ENCODE data around the gene SAP130.

Gene SAP130

GRCh38 chr2:128017561-128017960, 10.3 kb downstream of the SAP130 start:
- Histone ChIP-seq H3K9me3 (ENCODE audit: insufficient read depth, low read length, severe bottlenecking) (no peaks in the 10 kb centered on the region), H3K36me3 (ENCODE audit: insufficient read depth, low read length) (peaks cover 81% of the 10 kb centered on the region), H3K4me2 (ENCODE audit: insufficient read depth, low read length) (no peak overlapping the region), H3K27ac (ENCODE audit: low read length) (no peak overlapping the region), H3K9ac (ENCODE audit: low read depth, low read length) (no peak overlapping the region), H2AFZ (ENCODE audit: low read depth, low read length) (no peak overlapping the region), H4K20me1 (ENCODE audit: insufficient read depth, low read length) (peaks cover 12% of the 10 kb centered on the region; the same call in 1 of the 2 replicates), H3K27me3 (ENCODE audit: insufficient read depth, low read length, poor library complexity) (no peaks in the 10 kb centered on the region), H3K4me1 (ENCODE audit: insufficient read depth, low read length) (no peaks in the 10 kb centered on the region), H3K79me2 (ENCODE audit: insufficient read depth, low read length) (peaks cover 40% of the 10 kb centered on the region), H3K4me3 (ENCODE audit: low read depth in 1 of 2, low read length in 2 of 2) (no peak overlapping the region)
- no peak for DNase-seq
- no peak for ATAC-seq (ENCODE audit: insufficient read depth, low read depth)
- TF ChIP-seq, protein P1, sequence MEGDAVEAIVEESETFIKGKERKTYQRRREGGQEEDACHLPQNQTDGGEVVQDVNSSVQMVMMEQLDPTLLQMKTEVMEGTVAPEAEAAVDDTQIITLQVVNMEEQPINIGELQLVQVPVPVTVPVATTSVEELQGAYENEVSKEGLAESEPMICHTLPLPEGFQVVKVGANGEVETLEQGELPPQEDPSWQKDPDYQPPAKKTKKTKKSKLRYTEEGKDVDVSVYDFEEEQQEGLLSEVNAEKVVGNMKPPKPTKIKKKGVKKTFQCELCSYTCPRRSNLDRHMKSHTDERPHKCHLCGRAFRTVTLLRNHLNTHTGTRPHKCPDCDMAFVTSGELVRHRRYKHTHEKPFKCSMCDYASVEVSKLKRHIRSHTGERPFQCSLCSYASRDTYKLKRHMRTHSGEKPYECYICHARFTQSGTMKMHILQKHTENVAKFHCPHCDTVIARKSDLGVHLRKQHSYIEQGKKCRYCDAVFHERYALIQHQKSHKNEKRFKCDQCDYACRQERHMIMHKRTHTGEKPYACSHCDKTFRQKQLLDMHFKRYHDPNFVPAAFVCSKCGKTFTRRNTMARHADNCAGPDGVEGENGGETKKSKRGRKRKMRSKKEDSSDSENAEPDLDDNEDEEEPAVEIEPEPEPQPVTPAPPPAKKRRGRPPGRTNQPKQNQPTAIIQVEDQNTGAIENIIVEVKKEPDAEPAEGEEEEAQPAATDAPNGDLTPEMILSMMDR (IDR thresholded peaks at IDR 0.05; ENCODE audit: borderline replicate concordance, extremely low read depth, low read length, poor library complexity, severe bottlenecking) = no peak
- no peak for TF ChIP-seq EZH2 (IDR thresholded peaks at IDR 0.05; ENCODE audit: borderline replicate concordance, low read depth, low read length, severe bottlenecking)

GRCh38 chr2:128016620-128017019, 11.2 kb downstream of the SAP130 start:
- TF ChIP-seq, protein P1 (IDR thresholded peaks at IDR 0.05; ENCODE audit: borderline replicate concordance, extremely low read depth, low read length, poor library complexity, severe bottlenecking) = no peak
- no peak for TF ChIP-seq EZH2 (IDR thresholded peaks at IDR 0.05; ENCODE audit: borderline replicate concordance, low read depth, low read length, severe bottlenecking)
- peaks cover 82% of the 10 kb centered on the region for H3K36me3 ChIP-seq (ENCODE audit: insufficient read depth, low read length)
- no peak overlapping the region for H3K9ac ChIP-seq (ENCODE audit: low read depth, low read length)
- H2AFZ ChIP-seq (ENCODE audit: low read depth, low read length) = no peak overlapping the region
- H4K20me1 ChIP-seq (ENCODE audit: insufficient read depth, low read length) = peaks cover 12% of the 10 kb centered on the region; the same call in 1 of the 2 replicates
- H3K4me2 ChIP-seq (ENCODE audit: insufficient read depth, low read length) = no peak overlapping the region
- H3K27me3 ChIP-seq (ENCODE audit: insufficient read depth, low read length, poor library complexity) = no peaks in the 10 kb centered on the region
- no peaks in the 10 kb centered on the region for H3K4me1 ChIP-seq (ENCODE audit: insufficient read depth, low read length)
- H3K9me3 ChIP-seq (ENCODE audit: insufficient read depth, low read length, severe bottlenecking) = no peaks in the 10 kb centered on the region
- no peak for ATAC-seq (ENCODE audit: insufficient read depth, low read depth)
- peaks cover 31% of the 10 kb centered on the region for H3K79me2 ChIP-seq (ENCODE audit: insufficient read depth, low read length)
- no peak overlapping the region for H3K4me3 ChIP-seq (ENCODE audit: low read depth in 1 of 2, low read length in 2 of 2)
- no peak overlapping the region for H3K27ac ChIP-seq (ENCODE audit: low read length)
- no peak for DNase-seq

DNA sequence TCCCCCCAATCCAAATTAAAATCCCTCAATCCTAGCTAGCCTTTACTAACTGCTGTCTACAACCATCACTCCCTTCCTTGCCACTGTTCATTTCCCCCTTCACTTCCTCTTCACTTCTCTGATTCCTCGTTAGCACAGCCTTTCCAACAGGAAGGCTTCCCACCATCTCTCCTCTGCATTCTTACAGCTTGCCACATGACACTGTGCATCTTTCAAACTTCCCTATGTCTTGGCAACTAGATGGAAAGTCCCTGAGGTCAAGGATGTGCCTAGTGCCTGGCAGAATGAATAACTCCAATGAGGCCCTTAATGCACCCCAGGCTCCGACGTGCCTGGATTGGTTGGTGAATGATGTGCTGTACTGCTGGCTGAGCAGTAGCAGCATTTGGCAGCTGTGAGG, 15.2 kb downstream of the SAP130 start:
- Histone ChIP-seq H2AFZ (ENCODE audit: low read depth, low read length) (no peak overlapping the region), H3K27me3 (ENCODE audit: insufficient read depth, low read length, poor library complexity) (no peaks in the 10 kb centered on the region), H3K9ac (ENCODE audit: low read depth, low read length) (no peak overlapping the region), H3K9me3 (ENCODE audit: insufficient read depth, low read length, severe bottlenecking) (no peaks in the 10 kb centered on the region), H3K79me2 (ENCODE audit: insufficient read depth, low read length) (peaks cover 3% of the 10 kb centered on the region; the same call in 1 of the 2 replicates), H3K4me2 (ENCODE audit: insufficient read depth, low read length) (no peak overlapping the region), H3K36me3 (ENCODE audit: insufficient read depth, low read length) (peaks cover 99% of the 10 kb centered on the region), H3K27ac (ENCODE audit: low read length) (no peak overlapping the region), H3K4me3 (ENCODE audit: low read depth in 1 of 2, low read length in 2 of 2) (no peak overlapping the region), H4K20me1 (ENCODE audit: insufficient read depth, low read length) (peaks cover 5% of the 10 kb centered on the region; the same call in 1 of the 2 replicates), H3K4me1 (ENCODE audit: insufficient read depth, low read length) (no peaks in the 10 kb centered on the region)
- ATAC-seq (ENCODE audit: insufficient read depth, low read depth) (no peak), DNase-seq (no peak)
- no peak for TF ChIP-seq EZH2 (IDR thresholded peaks at IDR 0.05; ENCODE audit: borderline replicate concordance, low read depth, low read length, severe bottlenecking)
- TF ChIP-seq, protein P1 (IDR thresholded peaks at IDR 0.05; ENCODE audit: borderline replicate concordance, extremely low read depth, low read length, poor library complexity, severe bottlenecking) = no peak

All from DND-41 (cell line).